Activated CD4-positive, alpha-beta memory T cell treated with anti-CD3 and anti-CD28 coated beads for 36 hours (primary cell): Measurements from ENCODE around the gene RAX2. TPM values are rescaled to one million over a fixed set of nuclear protein-coding genes. Genes with fewer than 3 reads are reported as not detected.

Experiments
- CTCF ChIA-PET: fragments of 350-600 bp; sonication (Branson Sonifier 250); formaldehyde crosslinking; loops from one replicate; lab custom pipeline; 2021; ENCODE audit warnings: antibody characterized with exemption, inconsistent platforms; lab: Charles Lee
- POLR2A ChIA-PET: fragments of 350-600 bp; sonication (Branson Sonifier 250); formaldehyde crosslinking; loops from one replicate; lab custom pipeline; 2021; ENCODE audit warnings: antibody characterized with exemption; lab: Charles Lee
- DNase-seq: peaks from one replicate; pipeline ENCODE4 v3.0.0-alpha.2; 2020
- H3K27ac Mint-ChIP-seq: one replicate; pipeline ENCODE4 v1.8.0; 2021; ENCODE audit warnings: mixed read lengths
- H3K27me3 Mint-ChIP-seq: one replicate; pipeline ENCODE4 v1.8.0; 2021; ENCODE audit warnings: mixed read lengths
- H3K36me3 Mint-ChIP-seq: one replicate; pipeline ENCODE4 v1.8.0; 2021; ENCODE audit warnings: mixed read lengths
- H3K4me1 Mint-ChIP-seq: one replicate; pipeline ENCODE4 v1.8.0; 2021; ENCODE audit warnings: low read depth, mixed read lengths
- H3K4me3 Mint-ChIP-seq: one replicate; pipeline ENCODE4 v1.8.0; 2021; ENCODE audit warnings: mild to moderate bottlenecking, mixed read lengths
- H3K9me3 Mint-ChIP-seq: one replicate; pipeline ENCODE4 v1.8.0; 2021; ENCODE audit warnings: mixed read lengths
- intact Hi-C: fragments of 100-400 bp; cut with micrococcal nuclease; formaldehyde crosslinking; loops from one replicate; pipeline ENCODE4 v1.15.1; 2023
- total RNA-seq, 2 experiments: library from RNA; stranded (reverse); gene quantifications; one replicate each; pipeline ENCODE4 v1.2.3, GENCODE V29; 2021

RAX2 gene
- total RNA-seq, 2 experiments from 2014 or later, result not detected

DNA sequence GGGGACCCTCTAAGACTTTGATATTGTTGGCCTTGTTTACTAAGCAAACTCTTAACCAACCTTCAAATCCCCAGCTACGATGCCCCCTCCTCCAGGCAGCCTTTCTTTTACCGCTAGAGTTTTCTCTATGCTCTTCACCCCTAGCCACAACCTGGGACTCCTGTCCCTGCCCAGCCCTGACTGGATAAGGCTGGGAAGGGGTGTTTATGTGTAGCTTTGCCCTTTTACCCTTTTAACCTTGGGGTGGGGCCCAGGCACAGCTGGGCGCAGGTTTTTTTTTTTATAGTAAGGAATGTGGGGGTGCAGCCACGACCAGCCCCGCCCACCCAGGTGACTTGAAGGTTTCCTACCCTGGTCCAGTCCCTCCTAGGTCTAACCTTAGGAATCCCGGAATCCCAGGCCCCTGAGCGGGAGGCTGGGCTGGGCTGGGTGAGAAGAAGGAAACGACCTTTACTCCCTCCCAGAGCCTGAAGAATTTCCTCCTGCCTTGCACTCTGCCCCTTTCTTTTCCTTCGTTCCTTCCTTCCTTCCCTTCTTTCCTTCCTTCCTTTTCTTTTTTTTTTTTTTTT, 51.6 kb downstream of the RAX2 start:
- CTCF ChIA-PET, result interaction anchor here (1.4 kb wide), 1 partner anchor 31 kb away, joined by 5 read pairs; no protein-coding TSS in a partner anchor
- no peak overlapping the region for H3K4me3 Mint-ChIP-seq
- POLR2A ChIA-PET, result no interaction called here

DNA sequence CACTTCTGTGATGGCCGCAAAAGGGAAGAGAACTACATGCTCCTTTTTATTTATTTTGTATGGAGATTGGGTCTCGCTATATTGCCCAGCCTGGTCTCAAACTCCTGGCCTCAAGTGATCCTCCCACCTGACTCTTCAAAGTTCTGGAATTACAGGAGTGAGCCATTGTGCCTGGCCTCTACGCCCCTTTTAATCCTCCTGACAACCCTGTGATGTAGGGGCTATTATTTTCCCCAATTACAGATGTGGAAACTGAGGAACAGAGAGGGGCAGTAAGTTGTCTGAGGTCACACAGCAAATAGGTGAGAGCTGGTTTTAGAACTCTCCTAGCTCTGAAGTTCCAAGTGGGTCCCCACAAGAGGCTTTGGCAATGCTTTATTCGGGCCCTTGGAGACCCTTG, 52.2 kb downstream of the RAX2 start:
- H3K27me3 Mint-ChIP-seq, result peaks cover 4% of the 10 kb centered on the region
- ChIA-PET POLR2A (no interaction called here), CTCF (interaction anchor here (0.8 to 1.4 kb wide), 3 partner anchors 12 to 52 kb away, joined by 3 to 5 read pairs (median 3); partner anchors contain the start of gene TJP3)
- no peak for DNase-seq
- intact Hi-C loops, result loop anchor here (2.0 kb wide), 2 partner anchors 43 to 103 kb away; partner anchors contain the start of gene MRPL54
- peaks cover 7% of the 10 kb centered on the region for H3K4me1 Mint-ChIP-seq
- no peaks in the 10 kb centered on the region for H3K36me3 Mint-ChIP-seq
- no peak overlapping the region for H3K27ac Mint-ChIP-seq
- no peaks in the 10 kb centered on the region for H3K9me3 Mint-ChIP-seq
- H3K4me3 Mint-ChIP-seq, result no peak overlapping the region

More for the DNA sequence above, 51.6 kb downstream of the RAX2 start:
- intact Hi-C loops, result loop anchor here (2.0 kb wide), 2 partner anchors 42 to 102 kb away; partner anchors contain the start of gene MRPL54
- H3K27me3 Mint-ChIP-seq, result peaks cover 4% of the 10 kb centered on the region
- H3K9me3 Mint-ChIP-seq, result no peaks in the 10 kb centered on the region
- DNase-seq, result no peak
- no peak overlapping the region for H3K27ac Mint-ChIP-seq
- no peaks in the 10 kb centered on the region for H3K36me3 Mint-ChIP-seq
- peaks cover 7% of the 10 kb centered on the region for H3K4me1 Mint-ChIP-seq

Other genes starting within 250 kb of the RAX2 start
- gene TEKTIP1, start 233.1 kb downstream of the RAX2 start, total RNA-seq, result 1 to 10 TPM; 1.1 to 1.8 TPM
- 10 to 100 TPM; 50.6 to 54.2 TPM for gene MFSD12, start 214.6 kb downstream of the RAX2 start, total RNA-seq
- gene HMG20B, start 199.3 kb downstream of the RAX2 start, total RNA-seq, result 10 to 100 TPM; 68.1 to 78.5 TPM
- under 1 TPM; 0.19 to 0.26 TPM for gene GIPC3, start 186.8 kb downstream of the RAX2 start, total RNA-seq
- gene TBXA2R, start 165.4 kb downstream of the RAX2 start, total RNA-seq, result under 1 TPM; 0.31 to 0.36 TPM
- gene CACTIN, start 145.4 kb downstream of the RAX2 start, total RNA-seq, result 10 to 100 TPM; 25.2 to 27.2 TPM
- 10 to 100 TPM; 14.7 to 15.7 TPM for gene PIP5K1C, start 71.8 kb downstream of the RAX2 start, total RNA-seq
- 1 to 10 TPM; 3.1 to 3.7 TPM for gene TJP3, start 63.8 kb downstream of the RAX2 start, total RNA-seq
- 10 to 100 TPM; 38.2 to 41.8 TPM for gene APBA3, start 10.5 kb downstream of the RAX2 start, total RNA-seq
- gene MRPL54, start 9.5 kb downstream of the RAX2 start, total RNA-seq, result 10 to 100 TPM; 63.2 to 65.2 TPM
- 10 to 100 TPM; 24.4 to 25.2 TPM for gene MATK, start 14.2 kb upstream of the RAX2 start, total RNA-seq
- gene ZFR2, start 96.8 kb upstream of the RAX2 start, total RNA-seq, result under 1 TPM; 0.33 to 0.58 TPM
- not detected for gene ATCAY, start 108.5 kb upstream of the RAX2 start, total RNA-seq
- not detected for gene NMRK2, start 160.8 kb upstream of the RAX2 start, total RNA-seq
- 10 to 100 TPM; 32.4 to 33.3 TPM for gene DAPK3, start 198.9 kb upstream of the RAX2 start, total RNA-seq
- gene EEF2, start 213.2 kb upstream of the RAX2 start, total RNA-seq, result 1,000 to 10,000 TPM; 3,113 to 3,225 TPM
- 10 to 100 TPM; 22.5 to 24.4 TPM for gene PIAS4, start 235.5 kb upstream of the RAX2 start, total RNA-seq